ENCODE results near the gene COL4A3.
A peak's percentile ranks its signal among the peaks of the same experiment; 100 is the strongest.

Gene COL4A3

GRCh38 chr2:227312579-227312978, 148.2 kb downstream of the COL4A3 start:
- Mint-ChIP-seq H3K9me3 (no peaks in the 10 kb centered on the region), H3K4me1 (ENCODE audit: low read depth) (no peaks in the 10 kb centered on the region), H3K27ac (no peak overlapping the region), H3K4me3 (no peak overlapping the region), H3K36me3 (ENCODE audit: low read depth) (no peaks in the 10 kb centered on the region), H3K27me3 (no peaks in the 10 kb centered on the region)
- no peak for DNase-seq

GRCh38 chr2:227313310-227313709, 148.9 kb downstream of the COL4A3 start:
- H3K9me3 Mint-ChIP-seq = no peaks in the 10 kb centered on the region
- H3K27me3 Mint-ChIP-seq = no peaks in the 10 kb centered on the region
- H3K36me3 Mint-ChIP-seq (ENCODE audit: low read depth) = no peaks in the 10 kb centered on the region
- H3K4me1 Mint-ChIP-seq (ENCODE audit: low read depth) = no peaks in the 10 kb centered on the region
- no peak overlapping the region for H3K4me3 Mint-ChIP-seq
- no peak for DNase-seq
- H3K27ac Mint-ChIP-seq = no peak overlapping the region

- H3K27ac Mint-ChIP-seq = no peak overlapping the region
- DNase-seq = no peak
- H3K4me1 Mint-ChIP-seq (ENCODE audit: low read depth) = no peaks in the 10 kb centered on the region
- no peaks in the 10 kb centered on the region for H3K27me3 Mint-ChIP-seq
- H3K9me3 Mint-ChIP-seq = no peaks in the 10 kb centered on the region
- H3K36me3 Mint-ChIP-seq (ENCODE audit: low read depth) = no peaks in the 10 kb centered on the region
- no peak overlapping the region for H3K4me3 Mint-ChIP-seq
Measured at GRCh38 chr2:227317834-227318233, 153.4 kb downstream of the COL4A3 start.

- H3K9me3 Mint-ChIP-seq = no peaks in the 10 kb centered on the region
- H3K4me3 Mint-ChIP-seq = no peak overlapping the region
- peaks cover 12% of the 10 kb centered on the region for H3K4me1 Mint-ChIP-seq (ENCODE audit: low read depth)
- no peaks in the 10 kb centered on the region for H3K27me3 Mint-ChIP-seq
- DNase-seq = no peak
- peaks cover 6% of the 10 kb centered on the region for H3K36me3 Mint-ChIP-seq (ENCODE audit: low read depth)
- no peak overlapping the region for H3K27ac Mint-ChIP-seq
Measured at GRCh38 chr2:227320305-227321094, 156.1 kb downstream of the COL4A3 start.

- H3K27me3 Mint-ChIP-seq = no peaks in the 10 kb centered on the region
- no peaks in the 10 kb centered on the region for H3K9me3 Mint-ChIP-seq
- H3K27ac Mint-ChIP-seq = no peak overlapping the region
- peaks cover 30% of the 10 kb centered on the region for H3K4me1 Mint-ChIP-seq (ENCODE audit: low read depth)
- H3K36me3 Mint-ChIP-seq (ENCODE audit: low read depth) = peaks cover 15% of the 10 kb centered on the region
- H3K4me3 Mint-ChIP-seq = no peak overlapping the region
- DNase-seq = no peak
Measured at GRCh38 chr2:227322530-227323205, 158.2 kb downstream of the COL4A3 start.

- no peaks in the 10 kb centered on the region for H3K27me3 Mint-ChIP-seq
- DNase-seq = no peak
- no peaks in the 10 kb centered on the region for H3K9me3 Mint-ChIP-seq
- peaks cover 20% of the 10 kb centered on the region for H3K36me3 Mint-ChIP-seq (ENCODE audit: low read depth)
- H3K4me1 Mint-ChIP-seq (ENCODE audit: low read depth) = peaks cover 39% of the 10 kb centered on the region
- peak overlapping the region; percentile 92 for H3K4me3 Mint-ChIP-seq
- H3K27ac Mint-ChIP-seq = no peak overlapping the region
Measured at GRCh38 chr2:227323818-227324217, 159.4 kb downstream of the COL4A3 start.

GRCh38 chr2:227324642-227324994, 160.2 kb downstream of the COL4A3 start:
- no peaks in the 10 kb centered on the region for H3K9me3 Mint-ChIP-seq

GRCh38 chr2:227324995-227325838, 160.8 kb downstream of the COL4A3 start, which contains the start of gene MFF:
Gene MFF (plus strand): TSS chr2:227325251. CDS start chr2:227330666, 5,415 bp downstream.
- peak within 1 kb of the TSS; percentile 92 for H3K27ac Mint-ChIP-seq
- no peaks in the 10 kb centered on the region for H3K9me3 Mint-ChIP-seq
- no peaks in the 10 kb centered on the region for H3K27me3 Mint-ChIP-seq
- peaks cover 43% of the 10 kb centered on the region for H3K4me1 Mint-ChIP-seq (ENCODE audit: low read depth)
- DNase-seq = peak; percentile 94
- H3K4me3 Mint-ChIP-seq = peak within 1 kb of the TSS; percentile 92
- H3K36me3 Mint-ChIP-seq (ENCODE audit: low read depth) = peaks cover 31% of the 10 kb centered on the region

More at GRCh38 chr2:227324642-227324994, 160.2 kb downstream of the COL4A3 start:
- H3K27ac Mint-ChIP-seq = peak overlapping the region; percentile 91
- H3K27me3 Mint-ChIP-seq = no peaks in the 10 kb centered on the region
- peak; percentile 34 for DNase-seq
- peaks cover 42% of the 10 kb centered on the region for H3K4me1 Mint-ChIP-seq (ENCODE audit: low read depth)
- H3K4me3 Mint-ChIP-seq = peak overlapping the region; percentile 92
- peaks cover 27% of the 10 kb centered on the region for H3K36me3 Mint-ChIP-seq (ENCODE audit: low read depth)

GRCh38 chr2:227325839-227326195, 161.4 kb downstream of the COL4A3 start:
- DNase-seq = no peak
- Mint-ChIP-seq H3K4me3 (peak overlapping the region; percentile 92), H3K9me3 (no peaks in the 10 kb centered on the region), H3K27ac (peak overlapping the region; percentile 92), H3K27me3 (no peaks in the 10 kb centered on the region), H3K4me1 (ENCODE audit: low read depth) (peaks cover 45% of the 10 kb centered on the region), H3K36me3 (ENCODE audit: low read depth) (peaks cover 37% of the 10 kb centered on the region)

- no peaks in the 10 kb centered on the region for H3K9me3 Mint-ChIP-seq
- no peak for DNase-seq
- H3K27me3 Mint-ChIP-seq = no peaks in the 10 kb centered on the region
- H3K27ac Mint-ChIP-seq = no peak overlapping the region
- peaks cover 45% of the 10 kb centered on the region for H3K4me1 Mint-ChIP-seq (ENCODE audit: low read depth)
- peak overlapping the region; percentile 92 for H3K4me3 Mint-ChIP-seq
- H3K36me3 Mint-ChIP-seq (ENCODE audit: low read depth) = peaks cover 46% of the 10 kb centered on the region
Measured at GRCh38 chr2:227326783-227327182, 162.4 kb downstream of the COL4A3 start.

GRCh38 chr2:227335713-227336112, 171.3 kb downstream of the COL4A3 start:
- Mint-ChIP-seq H3K27me3 (no peaks in the 10 kb centered on the region), H3K4me1 (ENCODE audit: low read depth) (peaks cover 18% of the 10 kb centered on the region), H3K9me3 (no peaks in the 10 kb centered on the region), H3K4me3 (no peak overlapping the region), H3K36me3 (ENCODE audit: low read depth) (peaks cover 89% of the 10 kb centered on the region), H3K27ac (no peak overlapping the region)
- DNase-seq = no peak

- H3K36me3 Mint-ChIP-seq (ENCODE audit: low read depth) = peaks cover 85% of the 10 kb centered on the region
- no peaks in the 10 kb centered on the region for H3K9me3 Mint-ChIP-seq
- peaks cover 16% of the 10 kb centered on the region for H3K4me1 Mint-ChIP-seq (ENCODE audit: low read depth)
- DNase-seq = no peak
- H3K4me3 Mint-ChIP-seq = no peak overlapping the region
- H3K27me3 Mint-ChIP-seq = no peaks in the 10 kb centered on the region
- no peak overlapping the region for H3K27ac Mint-ChIP-seq
Measured at GRCh38 chr2:227337442-227337841, 173.0 kb downstream of the COL4A3 start.

GRCh38 chr2:227339098-227339599, 174.7 kb downstream of the COL4A3 start:
- H3K27ac Mint-ChIP-seq = no peak overlapping the region
- peaks cover 83% of the 10 kb centered on the region for H3K36me3 Mint-ChIP-seq (ENCODE audit: low read depth)
- no peak overlapping the region for H3K4me3 Mint-ChIP-seq
- peaks cover 16% of the 10 kb centered on the region for H3K4me1 Mint-ChIP-seq (ENCODE audit: low read depth)
- DNase-seq = no peak
- no peaks in the 10 kb centered on the region for H3K27me3 Mint-ChIP-seq
- H3K9me3 Mint-ChIP-seq = no peaks in the 10 kb centered on the region

GRCh38 chr2:227340106-227340505, 175.7 kb downstream of the COL4A3 start:
- H3K4me1 Mint-ChIP-seq (ENCODE audit: low read depth) = peaks cover 13% of the 10 kb centered on the region
- no peak for DNase-seq
- H3K36me3 Mint-ChIP-seq (ENCODE audit: low read depth) = peaks cover 82% of the 10 kb centered on the region
- H3K27me3 Mint-ChIP-seq = no peaks in the 10 kb centered on the region
- H3K9me3 Mint-ChIP-seq = no peaks in the 10 kb centered on the region
- no peak overlapping the region for H3K4me3 Mint-ChIP-seq
- no peak overlapping the region for H3K27ac Mint-ChIP-seq
